PC-9 (cell line): Measurements from ENCODE around the gene NFIA.

Experiments used
- CTCF ChIP-seq: fragments of 200-600 bp; sonication (generic); conservative IDR thresholded peaks from 2 replicates; pipeline ENCODE4 v1.6.1; 2017; ENCODE audit warnings: mixed run types, antibody characterized with exemption, mild to moderate bottlenecking, moderate library complexity
- EZH2 ChIP-seq: fragments of 200-600 bp; sonication (generic); IDR thresholded peaks from 2 replicates; pipeline ENCODE4 v1.8.0; 2017; ENCODE audit warnings: antibody characterized with exemption, low read depth

- TF ChIP-seq CTCF (no peak), EZH2 (no peak)
These were observed 352.9 kb downstream of the NFIA start for GRCh38 chr1:61435226-61435625.
